Progenitor cell of endocrine pancreas (in vitro differentiated cells): ENCODE results near the gene SGK2. TPM values are rescaled to one million over a fixed set of nuclear protein-coding genes. Genes with fewer than 3 reads are reported as not detected.

Experiments
- DNase-seq: peaks from one replicate; pipeline ENCODE4 v3.0.0; 2021; ENCODE audit warnings: low spot score; ENCODE audit not compliant: unreplicated experiment
- H3K27ac Mint-ChIP-seq: 2 replicates; pipeline ENCODE4 v1.8.0; 2021; ENCODE audit warnings: mild to moderate bottlenecking, moderate library complexity, mixed read lengths
- H3K27me3 Mint-ChIP-seq: 2 replicates; pipeline ENCODE4 v1.8.0; 2021; ENCODE audit warnings: mixed read lengths
- H3K36me3 Mint-ChIP-seq: 2 replicates; pipeline ENCODE4 v1.8.0; 2022; ENCODE audit warnings: mixed read lengths; ENCODE audit not compliant: insufficient read depth
- H3K4me1 Mint-ChIP-seq: 2 replicates; pipeline ENCODE4 v1.8.0; 2021; ENCODE audit warnings: low read depth, mixed read lengths
- H3K4me3 Mint-ChIP-seq: 2 replicates; pipeline ENCODE4 v1.8.0; 2021; ENCODE audit warnings: low read depth, mild to moderate bottlenecking, moderate library complexity, mixed read lengths
- H3K9me3 Mint-ChIP-seq: 2 replicates; pipeline ENCODE4 v1.8.0; 2021; ENCODE audit warnings: low read depth, mixed read lengths
- long read RNA-seq: library from polyadenylated mRNA; unstranded; transcript quantifications from one replicate; pipeline ENCODE4 v2.0.0, GENCODE V29; 2020
- total RNA-seq: library from RNA; stranded (reverse); gene quantifications from 2 replicates; pipeline ENCODE4 v1.2.1, GENCODE V29; 2021
- TF ChIP-seq, protein P1 (sequence below): fragments of 200-600 bp; sonication (generic); IDR thresholded peaks from one replicate; pipeline ENCODE4 v1.5.0; 2021; ENCODE audit warnings: antibody characterized with exemption, mild to moderate bottlenecking; ENCODE audit not compliant: unreplicated experiment

SGK2 gene
- 8.7 and 8.9 TPM in 2 replicates for total RNA-seq
- long read RNA-seq, partial matches to known transcripts, result 0 of 7 reads
- long read RNA-seq, other reads (novel, unspliced or antisense), result 2 of 7 reads

DNA sequence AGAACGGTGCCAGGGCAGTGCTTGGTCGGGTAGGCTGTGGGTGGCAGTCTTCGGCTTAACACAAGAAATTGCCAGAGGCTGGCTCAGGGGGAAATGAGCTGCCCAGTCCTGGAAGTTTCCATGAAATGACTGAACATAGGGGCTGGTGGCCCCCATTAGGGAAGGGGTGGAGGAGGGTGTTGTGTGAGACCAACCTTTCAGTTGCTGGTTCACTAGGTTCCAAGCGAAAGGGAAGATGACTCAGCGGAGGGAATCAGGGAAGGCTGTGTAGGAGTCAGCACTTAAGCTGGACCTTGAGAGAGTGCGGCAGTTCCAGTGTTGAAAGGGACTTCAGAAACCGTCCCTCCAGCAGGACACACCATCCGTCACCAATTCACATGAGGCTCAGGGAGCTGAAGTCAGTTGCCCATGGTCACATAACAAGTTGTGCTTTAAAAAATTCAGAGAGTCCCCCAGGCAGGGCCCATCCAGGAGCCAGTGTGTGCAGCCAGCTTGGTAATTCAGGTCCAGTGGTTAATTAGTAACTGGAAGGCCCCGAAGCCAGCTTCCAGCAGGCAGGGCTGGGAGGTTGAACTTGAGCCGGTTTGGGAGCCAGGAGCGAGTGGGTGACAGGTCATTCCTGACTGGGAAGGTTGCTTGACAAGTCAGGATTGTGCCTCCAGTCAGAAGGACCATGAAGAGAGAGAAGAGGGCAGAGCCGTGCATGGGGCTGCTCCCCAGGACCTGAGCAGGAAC is at the start of gene SGK2:
Gene SGK2 (plus strand): TSS at position 616 of the 735 bp plus-strand sequence. CDS start 7,469 bp downstream, outside the sequence.
- TF ChIP-seq, protein P1, sequence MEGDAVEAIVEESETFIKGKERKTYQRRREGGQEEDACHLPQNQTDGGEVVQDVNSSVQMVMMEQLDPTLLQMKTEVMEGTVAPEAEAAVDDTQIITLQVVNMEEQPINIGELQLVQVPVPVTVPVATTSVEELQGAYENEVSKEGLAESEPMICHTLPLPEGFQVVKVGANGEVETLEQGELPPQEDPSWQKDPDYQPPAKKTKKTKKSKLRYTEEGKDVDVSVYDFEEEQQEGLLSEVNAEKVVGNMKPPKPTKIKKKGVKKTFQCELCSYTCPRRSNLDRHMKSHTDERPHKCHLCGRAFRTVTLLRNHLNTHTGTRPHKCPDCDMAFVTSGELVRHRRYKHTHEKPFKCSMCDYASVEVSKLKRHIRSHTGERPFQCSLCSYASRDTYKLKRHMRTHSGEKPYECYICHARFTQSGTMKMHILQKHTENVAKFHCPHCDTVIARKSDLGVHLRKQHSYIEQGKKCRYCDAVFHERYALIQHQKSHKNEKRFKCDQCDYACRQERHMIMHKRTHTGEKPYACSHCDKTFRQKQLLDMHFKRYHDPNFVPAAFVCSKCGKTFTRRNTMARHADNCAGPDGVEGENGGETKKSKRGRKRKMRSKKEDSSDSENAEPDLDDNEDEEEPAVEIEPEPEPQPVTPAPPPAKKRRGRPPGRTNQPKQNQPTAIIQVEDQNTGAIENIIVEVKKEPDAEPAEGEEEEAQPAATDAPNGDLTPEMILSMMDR, result no peak
- H3K4me3 Mint-ChIP-seq, result peak within 1 kb of the TSS; percentile 40
- peak; percentile 55 for DNase-seq
- peaks cover 26% of the 10 kb centered on the region for H3K4me1 Mint-ChIP-seq
- H3K36me3 Mint-ChIP-seq, result no peaks in the 10 kb centered on the region
- no peaks in the 10 kb centered on the region for H3K9me3 Mint-ChIP-seq
- peak within 1 kb of the TSS; percentile 98 for H3K27ac Mint-ChIP-seq
- H3K27me3 Mint-ChIP-seq, result no peaks in the 10 kb centered on the region

DNA sequence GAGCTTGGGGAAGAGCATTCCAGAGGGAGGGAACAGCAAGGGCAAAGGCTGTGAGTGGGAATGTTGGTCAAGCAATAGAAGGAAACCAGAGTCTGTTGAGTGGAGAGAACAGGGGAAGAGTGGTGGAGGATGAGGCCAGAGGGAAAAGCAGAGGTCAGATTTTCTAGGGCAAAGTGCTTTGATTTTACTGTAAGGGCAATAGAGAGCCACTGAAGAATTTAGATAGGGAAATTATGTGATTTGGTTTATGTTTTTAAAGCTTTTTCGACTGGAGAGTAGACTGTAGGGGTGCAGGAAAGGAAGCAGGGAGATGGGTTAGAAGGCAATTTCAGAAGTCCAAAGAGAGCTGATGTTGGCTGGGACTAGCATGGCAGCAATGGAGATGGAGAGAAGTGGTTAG is 46.9 kb upstream of the SGK2 start:
- no peak overlapping the region for H3K4me3 Mint-ChIP-seq
- no peaks in the 10 kb centered on the region for H3K36me3 Mint-ChIP-seq
- H3K27me3 Mint-ChIP-seq, result peaks cover 4% of the 10 kb centered on the region
- H3K4me1 Mint-ChIP-seq, result peaks cover 2% of the 10 kb centered on the region
- no peaks in the 10 kb centered on the region for H3K9me3 Mint-ChIP-seq
- no peak for DNase-seq
- TF ChIP-seq, protein P1, result no peak
- H3K27ac Mint-ChIP-seq, result no peak overlapping the region

DNA sequence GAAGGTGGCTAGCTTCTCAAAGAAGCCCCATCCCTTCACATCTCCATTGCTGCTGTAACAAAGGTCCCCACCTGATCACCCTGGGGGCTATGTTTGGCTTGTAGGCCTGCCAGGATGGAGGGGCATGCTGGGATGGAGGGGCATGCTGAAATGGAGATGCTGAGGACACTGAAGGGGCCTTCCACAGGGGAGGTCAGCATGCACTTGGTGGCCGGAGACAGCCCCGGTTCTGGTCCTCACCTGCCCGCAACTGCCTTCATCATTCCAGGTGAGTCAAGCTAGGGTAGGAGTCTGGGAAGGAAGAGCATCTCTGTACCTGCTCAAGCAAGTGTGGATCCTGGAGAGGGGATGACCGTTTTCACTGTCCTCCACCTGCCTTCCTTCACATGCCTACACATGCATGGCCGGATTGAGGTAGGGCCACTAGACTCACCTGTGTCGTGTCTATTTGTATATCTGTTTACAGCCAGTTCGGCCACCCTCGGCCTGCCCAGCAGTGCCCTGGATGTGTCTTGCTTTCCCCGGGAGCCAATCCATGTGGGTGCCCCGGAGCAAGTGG is 45.4 kb upstream of the SGK2 start:
- H3K36me3 Mint-ChIP-seq, result peaks cover 5% of the 10 kb centered on the region
- peak overlapping the region; percentile 85 for H3K27ac Mint-ChIP-seq
- TF ChIP-seq, protein P1, result no peak
- no peaks in the 10 kb centered on the region for H3K27me3 Mint-ChIP-seq
- H3K4me3 Mint-ChIP-seq, result peak overlapping the region; percentile 96
- H3K9me3 Mint-ChIP-seq, result no peaks in the 10 kb centered on the region
- DNase-seq, result no peak
- H3K4me1 Mint-ChIP-seq, result peaks cover 2% of the 10 kb centered on the region

DNA sequence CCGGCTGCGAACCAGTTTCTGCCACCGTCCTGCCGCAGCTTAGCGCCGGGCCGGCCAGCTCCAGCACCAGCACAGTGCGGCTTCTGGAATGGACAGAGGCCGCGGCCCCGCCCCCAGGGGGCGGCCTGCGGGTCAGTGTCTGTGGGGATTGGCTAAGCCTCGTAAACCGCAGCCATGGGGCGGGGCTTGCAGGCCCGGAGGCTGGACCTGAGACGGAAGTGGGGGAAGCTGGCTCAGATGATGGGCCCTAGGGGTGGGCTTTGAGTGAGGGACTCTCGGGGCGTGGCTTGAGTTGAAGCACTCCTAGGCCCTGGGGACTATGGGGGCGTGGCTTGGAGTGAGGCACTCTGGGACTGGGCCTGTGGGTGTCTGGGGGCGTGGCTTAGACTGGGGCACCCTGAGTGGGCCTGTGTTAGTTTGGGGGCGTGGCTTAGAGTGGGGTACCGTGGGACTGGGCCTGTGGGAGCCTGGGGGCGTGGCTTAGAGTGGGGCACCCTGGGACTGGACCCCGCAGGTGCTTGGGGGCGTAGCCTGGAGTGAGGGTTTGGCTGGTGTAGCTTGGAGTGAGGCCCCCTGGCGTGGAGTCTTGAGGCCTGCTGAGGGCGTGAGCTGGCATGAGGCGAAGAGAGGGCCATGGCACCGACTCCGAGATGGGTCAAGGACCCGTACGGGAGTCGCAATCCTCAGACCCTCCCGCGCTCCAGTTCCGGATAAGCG is 44.7 kb upstream of the SGK2 start:
- TF ChIP-seq, protein P1, result peak; percentile 43
- peaks cover 2% of the 10 kb centered on the region for H3K4me1 Mint-ChIP-seq
- H3K36me3 Mint-ChIP-seq, result peaks cover 5% of the 10 kb centered on the region
- no peaks in the 10 kb centered on the region for H3K27me3 Mint-ChIP-seq
- no peaks in the 10 kb centered on the region for H3K9me3 Mint-ChIP-seq
- peak; percentile 93 for DNase-seq
- peak overlapping the region; percentile 96 for H3K4me3 Mint-ChIP-seq
- H3K27ac Mint-ChIP-seq, result peak overlapping the region; percentile 97

DNA sequence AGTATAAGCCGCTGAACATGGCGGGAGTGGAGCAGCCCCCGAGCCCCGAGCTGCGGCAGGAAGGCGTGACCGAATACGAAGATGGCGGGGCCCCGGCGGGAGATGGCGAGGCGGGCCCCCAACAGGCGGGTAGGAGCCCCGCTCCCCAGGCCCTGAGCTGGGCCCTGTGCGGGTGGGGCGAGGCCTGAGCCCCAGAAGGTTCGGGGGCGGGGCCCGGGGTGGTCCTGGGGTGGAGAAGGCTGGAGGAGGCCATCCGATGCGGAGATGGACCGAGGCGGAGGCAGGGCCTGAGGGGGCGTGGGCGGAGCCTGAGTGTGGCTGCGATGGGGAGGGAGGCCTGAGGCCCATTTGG is 44.2 kb upstream of the SGK2 start:
- TF ChIP-seq, protein P1, result no peak
- peak; percentile 27 for DNase-seq
- no peaks in the 10 kb centered on the region for H3K27me3 Mint-ChIP-seq

More for the DNA sequence above, 44.2 kb upstream of the SGK2 start:
- H3K4me1 Mint-ChIP-seq, result peaks cover 2% of the 10 kb centered on the region
- H3K9me3 Mint-ChIP-seq, result no peaks in the 10 kb centered on the region
- H3K36me3 Mint-ChIP-seq, result peaks cover 5% of the 10 kb centered on the region
- peak overlapping the region; percentile 96 for H3K4me3 Mint-ChIP-seq
- peak overlapping the region; percentile 97 for H3K27ac Mint-ChIP-seq
